ENCODE data around the gene COPE.

COPE gene

GRCh38 chr19:18895038-18895823 lies 24.0 kb downstream of the COPE start:
- DNase-seq (ENCODE audit: low read depth): no peak

GRCh38 chr19:18894254-18895037 lies 24.7 kb downstream of the COPE start:
- DNase-seq (ENCODE audit: low read depth): no peak

- DNase-seq (ENCODE audit: low read depth): no peak
Measured at GRCh38 chr19:18893587-18894253, 25.5 kb downstream of the COPE start.

- DNase-seq (ENCODE audit: low read depth): no peak
Measured at GRCh38 chr19:18889949-18890745, 29.0 kb downstream of the COPE start.

GRCh38 chr19:18886972-18887371 lies 32.2 kb downstream of the COPE start:
- no peak for DNase-seq (ENCODE audit: low read depth)

GRCh38 chr19:18883526-18884304 lies 35.5 kb downstream of the COPE start:
- DNase-seq (ENCODE audit: low read depth): no peak

GRCh38 chr19:18881491-18881890 lies 37.7 kb downstream of the COPE start:
- DNase-seq (ENCODE audit: low read depth): no peak

- no peak for DNase-seq (ENCODE audit: low read depth)
Measured at GRCh38 chr19:18879579-18880373, 39.4 kb downstream of the COPE start.

- DNase-seq (ENCODE audit: low read depth): no peak
Measured at GRCh38 chr19:18878858-18879578, 40.2 kb downstream of the COPE start.

- no peak for DNase-seq (ENCODE audit: low read depth)
Measured at GRCh38 chr19:18878058-18878797, 41.0 kb downstream of the COPE start.

- no peak for DNase-seq (ENCODE audit: low read depth)
Measured at GRCh38 chr19:18876865-18877264, 42.3 kb downstream of the COPE start.

GRCh38 chr19:18875726-18876125 lies 43.5 kb downstream of the COPE start:
- DNase-seq (ENCODE audit: low read depth): no peak

GRCh38 chr19:18871543-18871942 lies 47.6 kb downstream of the COPE start:
- DNase-seq (ENCODE audit: low read depth): no peak

GRCh38 chr19:18870531-18871172 lies 48.5 kb downstream of the COPE start:
- DNase-seq (ENCODE audit: low read depth): no peak

- DNase-seq (ENCODE audit: low read depth): no peak
Measured at GRCh38 chr19:18869781-18870530, 49.2 kb downstream of the COPE start.

GRCh38 chr19:18869023-18869618 lies 50.1 kb downstream of the COPE start:
- DNase-seq (ENCODE audit: low read depth): no peak

- no peak for DNase-seq (ENCODE audit: low read depth)
Measured at GRCh38 chr19:18868380-18869022, 50.7 kb downstream of the COPE start.
